HEK293 (cell line): Measurements from ENCODE around the gene CACNG4.

ENCODE experiments used
- CTCF ChIA-PET: fragments of 350-600 bp; formaldehyde crosslinking; extraction: SDS; loops from one replicate; lab custom pipeline; 2021; ENCODE audit warnings: antibody characterized with exemption; lab: Yijun Ruan, JAX
- POLR2A ChIA-PET: fragments of 300-600 bp; formaldehyde crosslinking; extraction: SDS; loops from one replicate; lab custom pipeline; 2020; ENCODE audit warnings: antibody characterized with exemption, inconsistent platforms; lab: Yijun Ruan, JAX
- H3K27ac ChIP-seq: fragments of 200-500 bp; sonication (Bioruptor generic); 2 replicates; pipeline ENCODE4 v1.5.1; 2014; ENCODE audit warnings: low read depth, low read length, control low read depth, inconsistent platforms; ENCODE audit errors: extremely low read depth
- H3K36me3 ChIP-seq, 2 experiments: fragments of 200-500 bp in 1 of 2; sonication (Bioruptor generic) in 1 of 2; 1 replicate in 1 of 2; 2 replicates in 1 of 2; pipeline ENCODE4 v1.5.1; 2014 to 2017; ENCODE audit warnings: inconsistent platforms in 2 of 2, low read length in 2 of 2; ENCODE audit not compliant: control insufficient read depth in 2 of 2, insufficient read depth in 1 of 2
- H3K4me1 ChIP-seq: fragments of 200-500 bp; sonication (Bioruptor generic); 2 replicates; pipeline ENCODE4 v1.5.1; 2014; ENCODE audit warnings: mild to moderate bottlenecking, low read length, inconsistent platforms; ENCODE audit not compliant: control insufficient read depth, insufficient read depth
- H3K4me3 ChIP-seq: 2 replicates; pipeline ENCODE4 v1.5.1; 2011; ENCODE audit warnings: low read depth, mild to moderate bottlenecking, control low read depth, low read length, moderate library complexity
- H3K9me3 ChIP-seq: fragments of 200-500 bp; sonication (Bioruptor generic); 2 replicates; pipeline ENCODE4 v1.5.1; 2014; ENCODE audit warnings: low read depth, low read length, inconsistent platforms; ENCODE audit not compliant: control insufficient read depth, insufficient read depth
- AEBP2 ChIP-seq: fragments of 450-650 bp; formaldehyde crosslinking; IDR thresholded peaks from 2 replicates; pipeline ENCODE4 v1.5.1; 2016; ENCODE audit warnings: missing biosample characterization, missing genetic modification characterization, borderline replicate concordance
- ATF2 ChIP-seq: fragments of 450-650 bp; formaldehyde crosslinking; IDR thresholded peaks from 2 replicates; pipeline ENCODE4 v1.5.1; 2016; ENCODE audit warnings: missing biosample characterization, missing genetic modification characterization, low read depth
- KLF7 ChIP-seq: fragments of 450-650 bp; formaldehyde crosslinking; IDR thresholded peaks from 2 replicates; pipeline ENCODE4 v1.5.1; 2016; ENCODE audit warnings: missing biosample characterization, missing genetic modification characterization, borderline replicate concordance
- PRDM10 ChIP-seq: fragments of 450-650 bp; formaldehyde crosslinking; IDR thresholded peaks from 2 replicates; pipeline ENCODE4 v1.5.1; 2016; ENCODE audit warnings: missing biosample characterization, missing genetic modification characterization
- ZNF10 ChIP-seq: fragments of 450-650 bp; formaldehyde crosslinking; IDR thresholded peaks from 2 replicates; pipeline ENCODE4 v1.5.1; 2017; ENCODE audit warnings: missing biosample characterization, missing genetic modification characterization
- ZNF148 ChIP-seq: fragments of 450-650 bp; formaldehyde crosslinking; IDR thresholded peaks from 2 replicates; pipeline ENCODE4 v1.5.0; 2017; ENCODE audit warnings: missing biosample characterization, missing genetic modification characterization, borderline replicate concordance
- ZNF24 ChIP-seq: fragments of 450-650 bp; formaldehyde crosslinking; IDR thresholded peaks from 2 replicates; pipeline ENCODE4 v1.5.1; 2016; ENCODE audit warnings: missing biosample characterization, missing genetic modification characterization
- ZNF248 ChIP-seq: fragments of 450-650 bp; formaldehyde crosslinking; IDR thresholded peaks from 2 replicates; pipeline ENCODE4 v1.5.1; 2017; ENCODE audit warnings: missing biosample characterization, missing genetic modification characterization
- ZNF302 ChIP-seq: fragments of 450-650 bp; formaldehyde crosslinking; IDR thresholded peaks from 2 replicates; pipeline ENCODE4 v1.5.1; 2016; ENCODE audit warnings: missing biosample characterization, missing genetic modification characterization, low read depth
- ZNF423 ChIP-seq: fragments of 450-650 bp; formaldehyde crosslinking; IDR thresholded peaks from 2 replicates; pipeline ENCODE4 v1.5.1; 2016; ENCODE audit warnings: missing biosample characterization, missing genetic modification characterization
- ZNF521 ChIP-seq: fragments of 450-650 bp; formaldehyde crosslinking; IDR thresholded peaks from 2 replicates; pipeline ENCODE4 v1.5.1; 2017; ENCODE audit warnings: missing biosample characterization, mild to moderate bottlenecking, missing genetic modification characterization
- ZNF658 ChIP-seq: fragments of 450-650 bp; formaldehyde crosslinking; IDR thresholded peaks from 2 replicates; pipeline ENCODE4; 2016; ENCODE audit warnings: missing biosample characterization, missing genetic modification characterization
- ZNF692 ChIP-seq: fragments of 450-650 bp; formaldehyde crosslinking; IDR thresholded peaks from 2 replicates; pipeline ENCODE4 v1.5.1; 2016; ENCODE audit warnings: missing biosample characterization, missing genetic modification characterization
- ZNF792 ChIP-seq: fragments of 450-650 bp; formaldehyde crosslinking; IDR thresholded peaks from 2 replicates; pipeline ENCODE4 v1.5.1; 2016; ENCODE audit warnings: missing biosample characterization, missing genetic modification characterization
- ZSCAN18 ChIP-seq: fragments of 450-650 bp; formaldehyde crosslinking; IDR thresholded peaks from 2 replicates; pipeline ENCODE4 v1.5.1; 2016; ENCODE audit warnings: missing biosample characterization, missing genetic modification characterization

Gene CACNG4

GRCh38 chr17:67032382-67032781 is 67.9 kb downstream of the CACNG4 start:
- Histone ChIP-seq H3K36me3 (no peaks in the 10 kb centered on the region), H3K27ac (no peak overlapping the region), H3K4me3 (no peak overlapping the region), H3K4me1 (no peaks in the 10 kb centered on the region), H3K9me3 (no peaks in the 10 kb centered on the region)
- TF ChIP-seq AEBP2 (tag by site-specific recombination) (no peak), ATF2 (tag by site-specific recombination) (peak; percentile 67; the same call in 1 of the 2 replicates)
- ChIA-PET CTCF (no interaction called here), POLR2A (no interaction called here)

GRCh38 chr17:67032985-67033384 is 68.5 kb downstream of the CACNG4 start:
- H3K9me3 ChIP-seq, result no peaks in the 10 kb centered on the region
- no peaks in the 10 kb centered on the region for H3K4me1 ChIP-seq
- H3K36me3 ChIP-seq, result no peaks in the 10 kb centered on the region
- H3K27ac ChIP-seq, result no peak overlapping the region
- TF ChIP-seq ZNF148 (tag by site-specific recombination) (no peak), ZNF302 (no peak), ZNF692 (tag by site-specific recombination) (no peak), KLF7 (tag by site-specific recombination) (no peak), ZNF248 (tag by site-specific recombination) (no peak), ZNF24 (tag by site-specific recombination) (no peak), ZNF521 (tag by site-specific recombination) (no peak), ZNF792 (tag by site-specific recombination) (no peak), ZNF10 (tag by site-specific recombination) (no peak), ZSCAN18 (no peak), ZNF658 (tag by site-specific recombination) (no peak), ZNF423 (tag by site-specific recombination) (no peak), PRDM10 (no peak)
- ChIA-PET POLR2A (no interaction called here), CTCF (no interaction called here)
- H3K4me3 ChIP-seq, result no peak overlapping the region
